Thoracic aorta (tissue), 2 donors: ENCODE measurements around the gene HSPA12A. TPM values are rescaled to one million over a fixed set of nuclear protein-coding genes. Genes with fewer than 3 reads are reported as not detected.

Experiments used
- ATAC-seq: fragments of 150-250 bp; one replicate; pipeline ENCODE4 v1.8.0; 2017; ENCODE audit warnings: low read depth; ENCODE audit not compliant: insufficient number of reproducible peaks, low FRiP score
- DNase-seq: peaks from one replicate; pipeline ENCODE4 v3.0.0-alpha.2; 2020; ENCODE audit warnings: low spot score
- H3K27ac ChIP-seq, 2 donors: fragments of 200-600 bp; sonication (generic); 1 replicate in 1 of 2; 2 replicates in 1 of 2; pipeline ENCODE4 v1.5.1; 2016; ENCODE audit warnings: mild to moderate bottlenecking in 2 of 2, moderate library complexity in 2 of 2
- H3K27me3 ChIP-seq: fragments of 200-600 bp; sonication (generic); replicated peaks from 2 replicates; pipeline ENCODE4 v1.6.0; 2016; ENCODE audit warnings: mild to moderate bottlenecking; ENCODE audit not compliant: insufficient read depth
- H3K36me3 ChIP-seq: fragments of 200-600 bp; sonication (generic); one replicate; pipeline ENCODE4 v1.5.1; 2016
- H3K4me1 ChIP-seq, 2 donors: fragments of 200-600 bp; sonication (generic); 1 replicate in 1 of 2; 2 replicates in 1 of 2; pipeline versions ENCODE4 v1.5.1 to v1.6.0; 2016; ENCODE audit warnings: low read depth in 2 of 2, mild to moderate bottlenecking in 1 of 2; ENCODE audit not compliant: control insufficient read depth in 1 of 2
- H3K4me3 ChIP-seq: fragments of 200-600 bp; sonication (generic); 2 replicates; pipeline ENCODE4 v1.5.1; 2016; ENCODE audit warnings: mild to moderate bottlenecking
- H3K9me3 ChIP-seq: fragments of 200-600 bp; sonication (generic); 2 replicates; pipeline ENCODE4 v1.5.1; 2016
- CTCF ChIP-seq: fragments of 200-600 bp; sonication (generic); IDR thresholded peaks from one replicate; pipeline ENCODE4 v1.5.1; 2019; ENCODE audit warnings: antibody characterized with exemption
- total RNA-seq, 2 donors: library from RNA; depleted of rRNA; stranded (reverse); fragments of >200 nt; gene quantifications; one replicate each; pipeline versions ENCODE4 v1.1.0 to v1.2.3, GENCODE V29; 2016

HSPA12A gene
- total RNA-seq, 2 donors from 2014 or later: 10.2 to 13.6 TPM

DNA sequence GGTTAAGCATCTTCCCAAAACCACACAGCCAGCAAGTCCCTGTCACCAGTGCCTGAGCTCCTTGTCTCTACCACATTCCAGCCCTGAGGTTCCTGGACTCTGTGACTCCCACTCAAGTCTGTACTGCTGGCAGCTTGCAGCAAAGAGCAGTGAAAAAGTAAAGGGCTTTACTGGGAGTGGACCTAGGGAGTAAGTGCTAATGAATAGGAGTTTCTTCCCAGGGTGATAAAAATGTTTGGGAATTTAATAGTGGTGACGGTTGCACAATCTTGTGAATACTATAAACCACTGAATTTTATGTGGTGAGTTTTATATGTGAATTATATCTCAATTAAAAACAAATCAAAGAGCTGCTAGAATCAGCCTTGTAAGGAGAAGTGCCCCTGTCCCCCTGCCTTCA is 22.6 kb downstream of the HSPA12A start:
- Histone ChIP-seq H3K36me3 (no peaks in the 10 kb centered on the region), H3K4me1 (peaks cover 0 to 9% of the 10 kb centered on the region in 2 donors), H3K4me3 (no peak overlapping the region), H3K27ac (no peak overlapping the region), H3K27me3 (no peaks in the 10 kb centered on the region), H3K9me3 (no peaks in the 10 kb centered on the region)
- no peak for ATAC-seq
- no peak for TF ChIP-seq CTCF
- no peak for DNase-seq

GRCh38 chr10:116718058-116718457 is 24.3 kb downstream of the HSPA12A start:
- H3K9me3 ChIP-seq: no peaks in the 10 kb centered on the region
- TF ChIP-seq CTCF: no peak
- H3K27me3 ChIP-seq: no peaks in the 10 kb centered on the region
- H3K27ac ChIP-seq: no peak overlapping the region
- peaks cover 0 to 9% of the 10 kb centered on the region in 2 donors for H3K4me1 ChIP-seq
- H3K4me3 ChIP-seq: no peak overlapping the region
- no peak for DNase-seq
- no peak for ATAC-seq
- no peaks in the 10 kb centered on the region for H3K36me3 ChIP-seq

- ATAC-seq (no peak), DNase-seq (no peak)
- TF ChIP-seq CTCF: no peak
- Histone ChIP-seq H3K9me3 (no peaks in the 10 kb centered on the region), H3K4me3 (no peak overlapping the region), H3K36me3 (no peaks in the 10 kb centered on the region), H3K27me3 (no peaks in the 10 kb centered on the region), H3K4me1 (peaks cover 0 to 9% of the 10 kb centered on the region in 2 donors), H3K27ac (no peak overlapping the region)
Observed at GRCh38 chr10:116716381-116716780, 26.0 kb downstream of the HSPA12A start.

DNA sequence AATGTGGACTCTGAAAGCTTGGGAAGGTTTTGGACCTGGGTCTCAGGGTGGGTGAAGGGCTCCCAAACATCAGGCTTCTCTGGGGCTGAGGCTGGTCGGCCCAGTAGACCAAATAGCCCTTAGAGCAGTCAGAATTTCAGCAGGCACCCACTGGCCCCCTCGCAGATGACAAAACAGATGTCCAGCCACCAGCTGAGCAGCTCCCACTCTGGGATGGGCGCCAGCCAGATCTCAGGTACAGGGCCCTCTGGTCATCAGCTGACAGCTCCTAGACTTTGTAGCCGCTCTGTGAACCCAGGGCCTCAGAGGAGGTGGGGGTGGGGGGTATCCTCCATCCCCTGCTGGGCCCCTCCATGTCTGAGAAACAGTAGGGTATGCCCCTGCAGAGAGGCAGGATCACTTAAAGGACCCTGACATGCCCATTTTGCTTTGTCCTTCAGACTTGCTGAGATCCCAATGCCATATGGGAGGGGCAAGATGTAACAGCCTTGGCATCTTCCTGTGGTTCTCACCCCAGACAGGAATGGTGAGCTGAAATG is 26.5 kb downstream of the HSPA12A start:
- ATAC-seq (no peak), DNase-seq (no peak)
- no peaks in the 10 kb centered on the region for H3K36me3 ChIP-seq
- no peak for TF ChIP-seq CTCF
- no peak overlapping the region for H3K4me3 ChIP-seq
- no peaks in the 10 kb centered on the region for H3K9me3 ChIP-seq
- H3K4me1 ChIP-seq: peaks cover 0 to 9% of the 10 kb centered on the region in 2 donors
- H3K27me3 ChIP-seq: no peaks in the 10 kb centered on the region
- H3K27ac ChIP-seq: no peak overlapping the region

DNA sequence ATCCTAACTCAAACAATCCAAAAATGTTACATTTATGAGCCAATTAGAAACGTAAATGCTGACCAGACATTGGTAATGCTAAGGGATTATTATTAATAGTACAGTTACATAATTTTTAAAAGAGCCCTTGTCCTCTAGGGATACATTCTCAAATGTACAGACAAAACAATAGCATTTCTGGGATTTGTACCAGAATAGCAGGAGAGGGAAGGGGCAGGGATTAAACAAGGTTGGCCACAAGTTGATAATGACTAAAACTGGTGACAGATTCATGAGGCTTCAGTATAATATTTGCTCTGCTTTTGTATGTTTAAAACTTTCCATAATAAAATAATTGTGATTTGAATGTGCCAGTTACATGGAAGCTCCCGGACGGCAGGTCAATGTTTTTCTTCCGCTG is 27.0 kb downstream of the HSPA12A start:
- no peak for TF ChIP-seq CTCF
- H3K4me1 ChIP-seq: peaks cover 0 to 9% of the 10 kb centered on the region in 2 donors

More for the DNA sequence above, 27.0 kb downstream of the HSPA12A start:
- H3K9me3 ChIP-seq: no peaks in the 10 kb centered on the region
- no peak overlapping the region for H3K27ac ChIP-seq
- H3K4me3 ChIP-seq: no peak overlapping the region
- DNase-seq (no peak), ATAC-seq (no peak)
- no peaks in the 10 kb centered on the region for H3K27me3 ChIP-seq
- H3K36me3 ChIP-seq: no peaks in the 10 kb centered on the region
